SU-DHL-6 (cell line): ENCODE results near the gene RORB.

ENCODE experiments used
- H2AFZ ChIP-seq: fragments of 200-600 bp; sonication (generic); 2 replicates; pipeline ENCODE4 v1.6.1; 2014; ENCODE audit warnings: low read depth, mild to moderate bottlenecking, moderate library complexity, mixed read lengths, antibody characterized with exemption, low read length; ENCODE audit not compliant: severe bottlenecking
- H3F3A ChIP-seq: fragments of 200-600 bp; shearing (Covaris generic); 2 replicates; pipeline ENCODE4 v1.6.0; 2016; ENCODE audit warnings: antibody characterized with exemption, mild to moderate bottlenecking; ENCODE audit not compliant: insufficient read depth
- H3K27ac ChIP-seq: fragments of 200-600 bp; sonication (generic); 2 replicates; pipeline ENCODE4 v1.5.1; 2016; ENCODE audit warnings: low read depth, mild to moderate bottlenecking, low read length, moderate library complexity, mixed read lengths
- H3K27me3 ChIP-seq: fragments of 200-600 bp; sonication (generic), shearing (Covaris generic); 2 replicates; pipeline ENCODE4 v1.6.0; 2014; ENCODE audit warnings: mild to moderate bottlenecking, low read length
- H3K36me3 ChIP-seq: fragments of 200-600 bp; sonication (generic); 2 replicates; pipeline ENCODE4 v1.6.1; 2014; ENCODE audit warnings: mild to moderate bottlenecking, low read length, mixed read lengths
- H3K4me2 ChIP-seq: fragments of 300-600, 200-600 bp; shearing (Covaris generic), sonication (generic); 2 replicates; pipeline ENCODE4 v1.6.0; 2014; ENCODE audit warnings: low read length, low read depth, mild to moderate bottlenecking; ENCODE audit not compliant: poor library complexity, severe bottlenecking
- H3K4me3 ChIP-seq: fragments of 200-600 bp; sonication (generic); 2 replicates; pipeline ENCODE4 v1.5.1; 2014; ENCODE audit warnings: antibody characterized with exemption, low read length, mild to moderate bottlenecking, mixed read lengths; ENCODE audit not compliant: insufficient read depth, poor library complexity, severe bottlenecking
- H3K79me2 ChIP-seq: fragments of 200-600 bp; sonication (generic); 2 replicates; pipeline ENCODE4 v1.6.1; 2014; ENCODE audit warnings: mild to moderate bottlenecking, low read length, moderate library complexity; ENCODE audit not compliant: insufficient read depth
- H3K9ac ChIP-seq: fragments of 200-600 bp; sonication (generic); 2 replicates; pipeline ENCODE4 v1.7.0; 2014; ENCODE audit warnings: mild to moderate bottlenecking, low read length
- H3K9me2 ChIP-seq: fragments of 200-600 bp; sonication (generic); replicated peaks from 2 replicates; pipeline ENCODE4 v1.6.1; 2014; ENCODE audit warnings: low read length; ENCODE audit not compliant: insufficient read depth
- H3K9me3 ChIP-seq: fragments of 200-600 bp; sonication (generic); 2 replicates; pipeline ENCODE4 v1.6.1; 2014; ENCODE audit warnings: low read length, mixed read lengths; ENCODE audit not compliant: insufficient read depth
- H4K20me1 ChIP-seq: fragments of 200-600 bp; sonication (generic); 2 replicates; pipeline ENCODE4 v1.6.1; 2014; ENCODE audit warnings: low read depth, mild to moderate bottlenecking, antibody characterized with exemption, low read length, moderate library complexity, mixed read lengths
- CTCF ChIP-seq: fragments of 200-600 bp; sonication (generic); IDR thresholded peaks from one replicate; pipeline ENCODE4 v1.5.1; 2017; ENCODE audit warnings: antibody characterized with exemption, mild to moderate bottlenecking, low read length, moderate library complexity; ENCODE audit not compliant: insufficient read depth, poor library complexity, severe bottlenecking
- EZH2phosphoT487 ChIP-seq: fragments of 200-600 bp; sonication (generic), shearing (Covaris generic); conservative IDR thresholded peaks from 2 replicates; pipeline ENCODE4 v1.6.1; 2018; ENCODE audit warnings: mild to moderate bottlenecking, antibody characterized with exemption, low read length, moderate library complexity, mixed read lengths

RORB gene

DNA sequence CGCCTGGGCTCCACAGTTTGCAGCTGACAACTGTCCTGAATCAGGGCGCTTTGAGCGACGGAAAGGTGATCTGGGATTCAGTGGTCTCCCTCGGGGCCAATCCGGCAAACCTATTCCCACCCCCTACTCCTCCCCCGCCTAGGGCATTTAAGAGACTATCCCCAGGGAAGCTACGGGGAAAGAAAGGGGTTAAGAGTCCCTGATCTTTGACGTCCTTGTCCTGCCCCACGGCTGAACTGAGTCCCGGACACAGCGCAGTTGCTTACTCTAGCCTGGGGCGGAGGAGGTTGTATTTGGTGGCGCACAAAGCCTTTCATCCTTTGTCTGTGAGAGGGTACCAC lies 3.4 kb downstream of the RORB start:
- H3F3A ChIP-seq = no peaks in the 10 kb centered on the region
- no peaks in the 10 kb centered on the region for H3K9me3 ChIP-seq
- no peaks in the 10 kb centered on the region for H3K36me3 ChIP-seq
- H3K4me2 ChIP-seq = no peak overlapping the region
- TF ChIP-seq CTCF (no peak), EZH2phosphoT487 (no peak)
- no peak overlapping the region for H3K27ac ChIP-seq
- H4K20me1 ChIP-seq = no peaks in the 10 kb centered on the region
- H3K4me3 ChIP-seq = no peak overlapping the region
- no peak overlapping the region for H2AFZ ChIP-seq
- no peaks in the 10 kb centered on the region for H3K27me3 ChIP-seq
- no peaks in the 10 kb centered on the region for H3K9me2 ChIP-seq
- no peak overlapping the region for H3K9ac ChIP-seq
- no peaks in the 10 kb centered on the region for H3K79me2 ChIP-seq

GRCh38 chr9:74501570-74501969 lies 4.4 kb downstream of the RORB start:
- Histone ChIP-seq H3K36me3 (no peaks in the 10 kb centered on the region), H2AFZ (no peak overlapping the region), H3K9me2 (no peaks in the 10 kb centered on the region), H3K9me3 (no peaks in the 10 kb centered on the region), H3K27me3 (no peaks in the 10 kb centered on the region), H3K27ac (no peak overlapping the region), H4K20me1 (no peaks in the 10 kb centered on the region), H3F3A (no peaks in the 10 kb centered on the region), H3K4me2 (no peak overlapping the region), H3K4me3 (no peak overlapping the region), H3K79me2 (no peaks in the 10 kb centered on the region), H3K9ac (no peak overlapping the region)
- TF ChIP-seq CTCF (no peak), EZH2phosphoT487 (no peak)

GRCh38 chr9:74503219-74503618 lies 6.1 kb downstream of the RORB start:
- no peaks in the 10 kb centered on the region for H4K20me1 ChIP-seq
- H3K9me3 ChIP-seq = no peaks in the 10 kb centered on the region
- no peaks in the 10 kb centered on the region for H3K27me3 ChIP-seq
- no peak overlapping the region for H3K9ac ChIP-seq
- H3K36me3 ChIP-seq = no peaks in the 10 kb centered on the region
- no peaks in the 10 kb centered on the region for H3F3A ChIP-seq
- no peak overlapping the region for H2AFZ ChIP-seq
- H3K9me2 ChIP-seq = no peaks in the 10 kb centered on the region
- no peak overlapping the region for H3K4me3 ChIP-seq
- H3K27ac ChIP-seq = no peak overlapping the region
- H3K4me2 ChIP-seq = no peak overlapping the region
- no peaks in the 10 kb centered on the region for H3K79me2 ChIP-seq
- TF ChIP-seq EZH2phosphoT487 = no peak
- no peak for TF ChIP-seq CTCF

GRCh38 chr9:74503666-74504065 lies 6.5 kb downstream of the RORB start:
- no peaks in the 10 kb centered on the region for H3K27me3 ChIP-seq
- no peaks in the 10 kb centered on the region for H3K79me2 ChIP-seq
- H3K4me3 ChIP-seq = no peak overlapping the region
- H3K9me3 ChIP-seq = no peaks in the 10 kb centered on the region
- TF ChIP-seq CTCF = no peak
- TF ChIP-seq EZH2phosphoT487 = no peak
- H3K4me2 ChIP-seq = no peak overlapping the region
- H3F3A ChIP-seq = no peaks in the 10 kb centered on the region
- no peaks in the 10 kb centered on the region for H3K36me3 ChIP-seq
- no peaks in the 10 kb centered on the region for H4K20me1 ChIP-seq
- H3K9me2 ChIP-seq = no peaks in the 10 kb centered on the region
- H2AFZ ChIP-seq = no peak overlapping the region
- H3K9ac ChIP-seq = no peak overlapping the region
- no peak overlapping the region for H3K27ac ChIP-seq
